HFFc6 (cell line): ENCODE measurements around the gene BRAF. TPM values are rescaled to one million over a fixed set of nuclear protein-coding genes. Genes with fewer than 3 reads are reported as not detected.

ENCODE experiments used
- DNase-seq: peaks from one replicate; pipeline ENCODE4 v3.0.0-alpha.2; 2018
- H3K27ac Mint-ChIP-seq: 2 replicates; pipeline ENCODE4 v1.8.0; 2020; ENCODE audit warnings: mild to moderate bottlenecking, mixed read lengths
- H3K27me3 Mint-ChIP-seq: 2 replicates; pipeline ENCODE4 v1.8.0; 2021; ENCODE audit warnings: mild to moderate bottlenecking, moderate library complexity, mixed read lengths; ENCODE audit not compliant: insufficient read depth
- H3K36me3 Mint-ChIP-seq: 2 replicates; pipeline ENCODE4 v1.8.0; 2021; ENCODE audit warnings: low read depth, mixed read lengths
- H3K4me1 Mint-ChIP-seq: 2 replicates; pipeline ENCODE4 v1.8.0; 2020; ENCODE audit warnings: low read depth, mixed read lengths
- H3K4me3 Mint-ChIP-seq: 2 replicates; pipeline ENCODE4 v1.8.0; 2020; ENCODE audit warnings: mild to moderate bottlenecking, moderate library complexity, mixed read lengths
- H3K9me3 Mint-ChIP-seq: 2 replicates; pipeline ENCODE4 v1.8.0; 2020; ENCODE audit warnings: mild to moderate bottlenecking, mixed read lengths
- total RNA-seq, 6 experiments: library from RNA; stranded (reverse); fragmentation: NEBNext Ultra II Directional; extraction: Animal tissue kit (Norgen Biotek cat#: 25700); gene quantifications; 2 replicates in 1 of 6; 3 replicates in 5 of 6; pipeline ENCODE4 v1.2.3, GENCODE V29; 2021
- TF ChIP-seq, protein P1 (sequence below): fragments of 200-600 bp; sonication (generic); IDR thresholded peaks from 2 replicates; pipeline ENCODE4 v1.5.0; 2021; ENCODE audit warnings: antibody characterized with exemption, mild to moderate bottlenecking

Gene BRAF
- total RNA-seq, 6 experiments from 2014 or later: 20.3 to 24.2 (median 22.8) TPM

DNA sequence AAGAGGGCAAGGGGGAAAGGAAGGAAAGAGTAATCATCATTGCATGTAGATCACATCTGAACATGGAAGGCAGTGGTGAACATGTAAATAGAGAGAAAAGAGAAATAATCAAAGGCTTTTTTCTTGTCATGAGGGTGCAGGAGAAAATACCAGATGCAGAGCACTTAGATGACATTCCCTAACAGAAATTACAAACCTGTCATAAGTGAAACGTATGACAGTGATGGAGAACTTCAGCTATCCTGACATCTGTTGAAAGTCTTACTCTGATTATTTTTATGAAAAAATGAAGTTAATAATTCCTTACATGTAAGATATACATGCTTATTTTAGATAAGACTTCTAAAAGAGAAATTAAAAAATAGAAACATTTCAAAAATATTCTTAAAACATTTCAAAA, 54.7 kb downstream of the BRAF start:
- DNase-seq: no peak
- TF ChIP-seq, protein P1, sequence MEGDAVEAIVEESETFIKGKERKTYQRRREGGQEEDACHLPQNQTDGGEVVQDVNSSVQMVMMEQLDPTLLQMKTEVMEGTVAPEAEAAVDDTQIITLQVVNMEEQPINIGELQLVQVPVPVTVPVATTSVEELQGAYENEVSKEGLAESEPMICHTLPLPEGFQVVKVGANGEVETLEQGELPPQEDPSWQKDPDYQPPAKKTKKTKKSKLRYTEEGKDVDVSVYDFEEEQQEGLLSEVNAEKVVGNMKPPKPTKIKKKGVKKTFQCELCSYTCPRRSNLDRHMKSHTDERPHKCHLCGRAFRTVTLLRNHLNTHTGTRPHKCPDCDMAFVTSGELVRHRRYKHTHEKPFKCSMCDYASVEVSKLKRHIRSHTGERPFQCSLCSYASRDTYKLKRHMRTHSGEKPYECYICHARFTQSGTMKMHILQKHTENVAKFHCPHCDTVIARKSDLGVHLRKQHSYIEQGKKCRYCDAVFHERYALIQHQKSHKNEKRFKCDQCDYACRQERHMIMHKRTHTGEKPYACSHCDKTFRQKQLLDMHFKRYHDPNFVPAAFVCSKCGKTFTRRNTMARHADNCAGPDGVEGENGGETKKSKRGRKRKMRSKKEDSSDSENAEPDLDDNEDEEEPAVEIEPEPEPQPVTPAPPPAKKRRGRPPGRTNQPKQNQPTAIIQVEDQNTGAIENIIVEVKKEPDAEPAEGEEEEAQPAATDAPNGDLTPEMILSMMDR: no peak
- no peaks in the 10 kb centered on the region for H3K9me3 Mint-ChIP-seq
- peaks cover 13% of the 10 kb centered on the region for H3K36me3 Mint-ChIP-seq
- H3K4me3 Mint-ChIP-seq: no peak overlapping the region
- no peaks in the 10 kb centered on the region for H3K27me3 Mint-ChIP-seq
- H3K4me1 Mint-ChIP-seq: peaks cover 21% of the 10 kb centered on the region
- H3K27ac Mint-ChIP-seq: no peak overlapping the region

- H3K4me3 Mint-ChIP-seq: no peak overlapping the region
Observed at GRCh38 chr7:140869430-140869829, 55.3 kb downstream of the BRAF start.

DNA sequence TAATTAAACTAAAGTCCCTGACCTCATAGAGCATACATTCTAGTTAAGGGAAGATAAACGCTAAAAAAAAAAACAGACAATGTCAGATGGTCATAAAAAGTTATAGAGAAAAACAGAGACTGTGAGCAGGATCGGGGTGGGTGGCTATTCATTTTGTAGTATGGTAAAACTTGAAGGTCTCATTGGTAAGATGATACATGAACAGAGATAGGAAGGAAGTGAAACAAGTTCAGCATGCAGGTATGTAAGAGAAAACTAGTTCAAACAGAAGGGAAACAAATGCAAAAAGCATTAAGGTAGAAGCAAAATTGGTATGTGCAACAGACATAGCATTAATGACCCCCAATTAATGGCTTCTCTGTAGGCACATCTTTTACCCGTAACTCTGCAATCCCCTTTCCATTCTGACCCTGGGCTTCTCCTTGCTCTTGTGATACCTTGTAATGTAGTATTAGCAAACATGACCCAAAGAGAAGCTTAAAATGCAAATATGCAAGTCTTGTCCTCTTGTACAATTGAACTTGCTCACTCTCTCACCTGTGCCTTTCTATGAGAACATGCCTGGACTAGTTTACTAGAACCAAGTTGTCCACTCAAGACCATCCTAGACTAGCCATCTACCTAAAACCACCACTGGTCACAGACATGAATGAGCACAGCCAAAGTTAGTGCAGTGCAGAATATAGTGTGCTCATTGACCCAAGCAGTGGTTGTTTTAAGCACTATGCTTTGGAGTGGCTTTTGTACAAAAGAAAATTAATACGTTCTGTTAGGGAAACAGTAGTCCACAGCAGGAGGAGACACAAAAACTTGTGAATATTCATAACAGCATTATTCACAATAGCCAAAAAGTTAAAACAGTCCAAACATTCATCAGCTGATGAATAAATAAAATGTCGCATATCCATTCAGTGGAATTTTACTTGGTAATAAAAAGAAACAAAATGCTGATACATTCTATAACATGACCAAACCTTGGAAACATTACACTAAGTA, 57.0 kb downstream of the BRAF start:
- Mint-ChIP-seq H3K27ac (no peak overlapping the region), H3K36me3 (peaks cover 11% of the 10 kb centered on the region), H3K4me3 (no peak overlapping the region), H3K4me1 (peaks cover 11% of the 10 kb centered on the region), H3K27me3 (no peaks in the 10 kb centered on the region), H3K9me3 (no peaks in the 10 kb centered on the region)
- no peak for DNase-seq
- TF ChIP-seq, protein P1: no peak

More at GRCh38 chr7:140869430-140869829, 55.3 kb downstream of the BRAF start:
- Mint-ChIP-seq H3K36me3 (peaks cover 11% of the 10 kb centered on the region), H3K9me3 (no peaks in the 10 kb centered on the region), H3K27me3 (no peaks in the 10 kb centered on the region), H3K4me1 (peaks cover 21% of the 10 kb centered on the region), H3K27ac (no peak overlapping the region)
- no peak for DNase-seq
- TF ChIP-seq, protein P1: no peak

- Mint-ChIP-seq H3K4me1 (peaks cover 15% of the 10 kb centered on the region), H3K9me3 (no peaks in the 10 kb centered on the region), H3K27ac (no peak overlapping the region), H3K4me3 (no peak overlapping the region), H3K36me3 (peaks cover 11% of the 10 kb centered on the region), H3K27me3 (no peaks in the 10 kb centered on the region)
- no peak for DNase-seq
- TF ChIP-seq, protein P1: no peak
Observed at GRCh38 chr7:140866926-140867325, 57.8 kb downstream of the BRAF start.

DNA sequence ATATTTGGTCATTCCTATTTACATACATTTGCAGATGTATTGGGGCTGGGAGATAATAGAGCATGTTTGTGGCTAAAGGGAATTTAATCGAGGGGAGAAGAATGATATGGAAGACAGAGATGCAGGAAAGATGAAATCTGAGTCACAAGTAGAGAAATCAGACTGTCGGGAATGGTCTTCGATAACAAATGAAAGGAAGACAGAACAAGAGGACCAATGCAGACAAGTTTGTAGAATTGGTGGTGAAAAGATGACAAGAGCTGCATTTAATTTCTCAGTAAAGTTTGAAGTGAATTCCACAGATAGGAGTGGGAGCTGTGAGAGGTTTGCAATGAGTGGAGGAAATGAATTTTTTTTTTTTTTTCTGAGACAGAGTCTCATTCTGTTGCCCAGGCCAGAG, 60.0 kb downstream of the BRAF start:
- no peaks in the 10 kb centered on the region for H3K27me3 Mint-ChIP-seq
- H3K27ac Mint-ChIP-seq: no peak overlapping the region
- no peaks in the 10 kb centered on the region for H3K9me3 Mint-ChIP-seq
- H3K4me3 Mint-ChIP-seq: no peak overlapping the region
- H3K36me3 Mint-ChIP-seq: peaks cover 11% of the 10 kb centered on the region
- no peak for DNase-seq
- TF ChIP-seq, protein P1: no peak
- H3K4me1 Mint-ChIP-seq: peaks cover 17% of the 10 kb centered on the region
